ENCODE measurements around the gene ASTN2.

Gene ASTN2

DNA sequence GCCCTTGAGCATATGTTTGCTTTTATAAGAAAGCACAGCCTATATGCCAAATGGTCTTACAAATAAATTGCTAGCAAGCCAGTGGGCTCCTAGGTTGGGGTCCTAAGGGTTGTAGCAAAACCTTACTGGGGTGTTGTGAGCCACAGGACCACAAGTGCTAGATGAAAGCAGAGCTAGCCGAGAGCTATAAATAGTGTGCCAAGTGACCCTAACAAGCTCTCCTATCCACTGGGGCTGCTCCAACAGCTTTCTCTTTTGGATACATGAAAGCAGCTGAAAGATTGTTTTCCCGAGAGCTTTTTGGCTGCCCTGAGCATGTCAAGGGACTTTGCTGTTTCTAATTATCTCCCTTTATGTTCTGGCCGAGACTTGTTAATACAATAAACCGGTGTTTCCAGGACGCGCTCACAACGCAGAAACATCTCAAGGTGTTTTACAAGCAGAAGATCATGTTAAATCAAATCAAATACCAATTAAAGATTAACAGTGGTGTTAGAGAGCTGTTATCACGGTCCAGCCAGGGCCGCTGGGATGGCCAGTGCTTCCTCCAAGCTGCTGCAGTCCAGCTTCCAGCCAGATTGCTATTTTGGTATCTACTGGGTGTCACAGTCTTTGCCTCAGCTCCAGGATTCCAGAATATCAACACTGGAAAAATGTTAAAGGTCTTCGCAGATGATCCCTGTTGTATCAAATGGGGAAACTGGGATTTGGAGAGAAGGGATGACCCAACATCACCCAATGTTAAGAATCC, 351.0 kb downstream of the ASTN2 start:
- DNase-seq, result no peak

DNA sequence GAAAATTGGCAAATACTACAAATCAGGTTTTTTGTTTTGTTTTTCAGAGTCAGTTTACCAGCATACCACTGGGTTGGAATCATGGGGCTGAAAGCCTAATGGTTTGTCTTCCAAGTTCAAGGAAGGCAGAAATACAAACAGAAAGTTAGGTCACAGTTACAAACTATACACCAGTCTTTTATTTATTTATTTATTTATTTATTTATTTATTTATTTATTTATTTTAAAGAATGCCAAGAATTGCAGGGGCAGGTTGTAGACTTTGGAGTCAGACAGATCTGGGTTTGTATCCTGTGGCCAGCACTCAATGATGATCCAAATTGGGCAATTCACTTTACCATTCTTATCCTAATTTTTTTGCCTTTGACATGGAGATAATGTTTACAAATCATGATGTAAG, 353.9 kb downstream of the ASTN2 start:
- DNase-seq, result no peak

DNA sequence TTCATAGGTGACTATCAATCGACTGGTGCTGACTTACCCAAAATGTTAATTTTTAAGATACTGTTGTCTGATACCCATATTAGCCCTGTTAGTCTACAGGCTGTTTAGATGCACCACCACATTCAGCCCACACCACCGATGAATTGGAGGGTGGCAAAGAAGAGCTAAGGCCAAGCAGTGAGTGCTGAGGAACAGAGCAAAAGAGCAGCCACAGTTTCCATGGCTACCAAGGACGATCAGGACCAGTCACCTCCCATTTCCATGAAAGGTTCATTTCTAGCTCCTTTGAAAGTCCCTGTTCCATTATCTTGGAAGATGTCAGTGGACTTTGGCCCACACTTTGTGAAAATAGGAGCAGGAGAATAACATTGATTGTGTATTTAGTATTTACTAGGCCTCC, 364.9 kb downstream of the ASTN2 start:
- DNase-seq, result no peak

DNA sequence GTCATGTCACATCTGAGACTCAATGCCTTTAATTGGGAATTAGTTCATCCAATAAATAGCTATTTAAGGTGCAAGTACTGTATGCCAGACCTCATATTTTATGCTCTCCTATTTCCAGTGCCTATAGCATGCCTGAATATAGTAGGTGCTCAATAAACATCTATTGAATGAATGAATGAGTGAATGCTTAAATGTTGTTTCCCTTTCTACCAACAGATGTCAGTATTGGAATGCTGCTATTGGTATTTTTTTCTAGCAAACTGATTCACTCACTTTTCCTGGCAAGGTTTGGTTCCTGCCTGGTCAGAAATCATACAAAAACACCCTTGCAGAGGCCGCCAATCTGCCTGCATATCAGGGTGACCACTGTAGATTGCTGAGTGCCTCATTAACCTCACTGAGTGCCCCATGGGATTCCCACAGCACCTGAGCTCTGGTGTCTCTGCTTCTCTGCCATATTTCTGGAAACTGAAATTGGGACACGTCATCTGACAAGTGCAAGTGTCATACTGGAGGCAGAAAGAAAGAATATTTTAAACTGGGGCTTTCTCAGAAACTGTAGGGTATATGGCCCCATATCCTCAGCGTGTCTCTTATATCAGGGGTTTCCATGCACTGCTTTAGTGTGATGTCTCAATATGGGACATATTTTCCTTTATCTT, 368.1 kb downstream of the ASTN2 start:
- no peak for DNase-seq

DNA sequence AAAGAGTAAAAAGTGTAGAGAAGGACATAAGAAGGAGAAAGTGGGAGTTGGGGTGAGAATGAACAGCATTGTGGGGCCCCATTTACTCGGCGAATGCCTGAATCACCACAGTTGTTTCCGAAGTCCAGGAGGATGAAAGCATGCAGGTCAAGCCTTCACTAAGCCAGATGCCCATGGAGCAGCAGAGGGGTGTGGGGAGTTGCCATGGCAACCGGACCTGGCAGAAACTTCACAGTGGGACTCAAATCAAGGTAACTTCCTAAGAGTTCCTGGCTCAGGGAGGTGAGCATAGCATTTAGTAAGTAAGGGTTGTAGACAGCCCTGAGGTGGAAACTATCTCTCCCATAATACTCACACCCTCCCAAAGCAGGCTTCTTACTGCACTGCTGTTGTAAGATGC, 370.6 kb downstream of the ASTN2 start:
- DNase-seq, result no peak

DNA sequence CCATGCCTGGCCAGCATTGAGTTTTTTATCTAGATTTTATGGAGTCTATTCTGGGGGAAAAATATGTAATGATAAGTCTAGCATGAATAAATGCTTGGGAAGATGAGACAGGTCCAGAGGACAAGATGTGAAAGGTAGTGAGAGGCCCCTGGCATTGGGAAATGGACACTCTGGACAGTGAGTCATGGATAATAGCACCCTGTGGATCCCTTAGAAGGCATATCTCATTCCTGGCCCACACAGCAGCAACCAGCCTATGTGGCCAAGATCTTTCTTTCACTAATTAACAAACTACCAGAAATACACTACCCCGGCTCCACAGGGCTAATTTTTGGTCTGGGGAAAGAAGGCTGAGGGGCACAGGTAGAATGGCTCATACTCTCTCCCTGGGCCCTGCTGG, 371.7 kb downstream of the ASTN2 start:
- no peak for DNase-seq

DNA sequence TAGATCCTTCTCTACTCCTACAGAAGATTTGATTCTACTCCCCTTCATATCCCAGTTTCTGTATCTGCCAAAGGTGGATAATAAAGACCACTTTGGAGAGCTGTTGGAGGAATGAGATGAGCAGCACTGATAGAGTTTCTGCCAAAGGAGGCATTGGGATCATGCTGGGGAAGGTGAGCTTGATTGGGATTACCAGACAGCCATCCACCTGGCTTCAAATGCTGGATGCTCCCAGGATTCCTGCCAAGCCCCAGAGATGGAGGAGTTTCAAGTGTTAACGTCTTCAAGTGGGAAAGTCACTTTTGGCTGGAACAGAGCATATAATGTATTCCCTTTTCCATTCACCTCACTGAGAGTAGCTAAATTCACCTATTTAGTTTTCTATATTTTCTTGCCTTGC, 379.3 kb downstream of the ASTN2 start:
- no peak for DNase-seq

DNA sequence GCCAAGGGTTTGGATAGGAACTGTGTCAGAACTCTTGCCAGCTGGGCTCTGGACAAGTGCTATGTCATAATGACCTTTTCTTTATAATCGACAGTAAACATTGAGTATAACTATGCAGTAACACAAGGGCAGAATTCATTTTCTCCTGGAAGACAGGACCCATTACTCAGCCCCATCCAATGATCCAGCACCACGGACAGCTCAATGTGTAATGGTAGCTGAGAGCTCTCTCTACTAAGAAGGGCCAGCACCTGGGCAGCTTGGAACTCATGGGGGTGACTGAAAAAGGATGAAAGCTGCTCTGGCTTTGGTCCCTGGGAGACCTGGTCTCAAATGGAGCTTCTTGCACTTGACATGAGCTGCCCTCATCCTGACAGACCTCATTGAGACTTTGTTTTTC, 380.0 kb downstream of the ASTN2 start:
- no peak for DNase-seq

DNA sequence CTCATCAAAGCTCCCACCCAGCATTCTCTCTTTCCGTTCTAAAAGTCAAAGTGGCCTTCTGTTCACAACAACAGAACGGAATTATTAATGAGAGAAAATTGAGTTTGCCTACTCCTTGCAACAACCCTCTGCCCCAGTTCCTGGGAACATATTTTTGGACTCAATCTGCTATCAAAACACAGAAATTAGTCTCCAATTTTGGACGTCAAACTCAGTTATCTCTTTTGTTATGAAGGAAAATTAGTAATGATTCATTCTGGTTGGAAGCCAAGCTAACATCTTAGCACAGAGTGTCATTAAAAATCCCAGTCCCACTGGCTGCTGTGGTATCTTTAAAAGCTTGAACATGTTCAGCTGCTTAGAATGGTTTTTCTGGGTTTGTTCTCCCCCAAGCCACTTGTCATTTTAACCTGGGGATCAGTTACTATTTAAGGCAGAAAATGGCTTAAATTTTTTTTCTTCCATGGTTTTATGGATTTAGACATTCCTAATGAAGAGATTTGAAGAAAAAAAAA, 384.5 kb downstream of the ASTN2 start:
- DNase-seq, result no peak

DNA sequence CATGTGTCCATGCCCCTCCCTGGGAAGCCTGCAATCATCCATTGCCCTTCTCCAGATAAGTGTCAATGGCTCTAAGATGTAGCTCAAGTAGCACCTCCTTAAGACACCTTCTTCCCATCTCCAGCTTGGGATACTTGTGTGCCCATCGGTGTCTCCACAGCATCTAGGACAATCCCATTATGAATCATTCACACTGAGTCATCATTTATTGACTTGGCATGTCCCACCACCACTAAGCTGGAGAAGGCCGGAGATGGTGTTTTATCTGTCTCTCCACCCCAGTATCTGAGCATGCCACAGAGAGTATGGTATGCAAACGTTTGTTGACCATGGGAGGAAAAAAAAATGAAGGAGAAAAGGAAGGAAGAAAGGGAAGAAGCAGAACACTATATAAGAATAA, 385.5 kb downstream of the ASTN2 start:
- DNase-seq, result no peak

DNA sequence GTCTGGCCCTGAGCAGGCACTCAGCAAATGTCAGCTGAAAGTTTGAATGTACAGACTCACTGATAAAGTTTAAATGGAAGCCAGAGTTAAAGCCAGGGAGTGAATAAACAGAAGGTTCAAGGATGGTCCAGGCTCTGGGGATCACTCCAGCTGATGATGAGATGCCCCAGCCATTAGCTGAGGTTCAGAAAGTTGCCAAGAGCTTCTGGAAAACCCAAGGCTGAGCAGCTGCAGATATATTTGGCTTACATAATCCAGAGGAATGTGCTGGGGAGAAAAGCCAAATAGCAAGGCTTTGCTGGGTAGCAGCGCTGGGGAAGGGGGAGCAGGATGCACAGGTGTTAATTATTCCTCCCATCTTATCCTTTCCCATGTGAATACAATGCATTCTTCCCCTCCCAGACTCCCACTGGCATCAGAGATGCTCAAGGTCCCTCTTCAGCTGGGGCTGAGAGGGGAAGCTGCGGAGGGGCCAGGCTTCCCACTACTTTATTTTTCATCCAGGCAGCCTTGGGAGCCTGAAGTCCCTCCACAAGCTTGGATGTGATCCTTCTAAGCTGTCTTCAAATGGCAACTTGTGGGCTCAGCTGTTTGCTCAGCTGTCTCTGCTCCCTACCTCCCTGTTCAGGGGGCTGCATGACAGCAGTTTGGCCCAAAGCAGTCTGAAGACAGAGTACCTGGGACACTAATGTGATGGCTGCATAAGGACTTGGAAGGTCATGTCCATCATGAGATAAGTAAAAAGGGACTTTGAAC, 386.6 kb downstream of the ASTN2 start:
- DNase-seq, result no peak

DNA sequence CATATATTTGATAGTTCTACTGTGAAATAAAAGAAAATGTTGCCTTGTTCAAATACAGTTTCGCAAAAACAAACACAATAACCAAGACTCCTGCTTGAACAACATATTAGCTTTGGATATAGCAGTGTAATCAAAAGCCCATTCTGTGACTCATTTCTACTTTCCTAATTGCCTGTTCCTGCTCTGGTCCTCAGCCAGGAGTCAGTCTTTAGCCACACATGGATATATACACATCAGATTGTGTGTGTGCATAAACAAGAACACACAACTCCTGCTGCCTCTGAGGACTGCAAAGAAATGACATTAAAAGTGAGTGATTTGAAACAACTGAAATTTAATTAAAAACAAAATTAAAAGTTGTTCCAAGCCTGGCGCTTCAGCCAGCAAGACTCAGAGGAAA, 393.0 kb downstream of the ASTN2 start:
- no peak for DNase-seq

DNA sequence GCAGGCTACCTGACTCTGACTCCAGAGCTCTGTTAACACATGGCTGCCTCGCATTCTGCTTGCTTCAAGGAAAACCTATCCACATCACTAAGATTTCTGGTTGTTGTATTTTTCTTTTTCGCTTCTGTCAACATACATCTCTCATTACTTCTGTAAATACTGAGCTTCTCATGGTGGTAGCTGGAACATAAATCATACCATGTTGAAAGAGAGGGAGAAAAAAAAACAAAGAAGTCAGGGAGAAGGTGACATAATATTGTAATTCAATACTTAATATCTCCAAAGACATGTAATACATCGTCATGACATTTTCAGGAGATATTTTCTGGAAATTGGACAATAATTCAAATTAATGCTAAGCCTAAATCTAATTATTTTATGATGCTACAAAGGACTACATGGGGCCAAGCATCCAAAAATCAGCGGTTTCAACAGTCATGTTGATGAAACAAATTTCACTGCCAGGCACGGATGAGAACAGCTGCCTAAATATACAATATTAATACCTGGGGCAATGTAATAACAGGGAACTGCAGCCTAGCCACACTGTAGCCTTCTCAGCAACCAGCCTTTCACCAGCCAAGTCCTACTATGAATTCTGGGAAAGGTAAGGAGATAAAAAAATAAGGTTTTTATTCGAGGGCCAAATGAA, 395.8 kb downstream of the ASTN2 start:
- no peak for DNase-seq

DNA sequence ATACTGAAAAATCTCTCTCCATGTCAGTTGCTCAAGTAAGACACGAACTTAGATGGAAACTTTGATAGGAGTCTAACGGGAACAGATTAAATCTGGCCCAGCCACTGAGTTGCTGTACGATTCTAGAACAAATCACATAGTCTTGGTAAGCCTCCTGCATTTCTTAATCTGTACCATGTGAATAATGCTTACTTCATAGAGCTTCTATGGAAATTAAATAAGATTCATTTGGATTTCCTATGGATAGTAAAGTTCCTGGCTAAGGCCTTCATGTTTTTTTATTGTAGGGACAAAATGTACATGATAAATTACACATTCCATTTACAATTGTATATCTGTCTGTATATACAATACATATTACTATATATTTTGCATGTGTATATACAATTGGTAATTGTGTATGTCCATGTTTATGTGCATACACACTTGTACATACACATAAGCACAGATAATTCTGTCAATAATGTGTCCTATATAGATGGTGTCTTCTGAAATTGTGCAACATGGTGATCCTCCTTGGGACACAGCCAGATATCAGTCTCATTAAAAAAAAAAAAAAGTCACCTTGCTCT, 397.4 kb downstream of the ASTN2 start:
- DNase-seq, result no peak

DNA sequence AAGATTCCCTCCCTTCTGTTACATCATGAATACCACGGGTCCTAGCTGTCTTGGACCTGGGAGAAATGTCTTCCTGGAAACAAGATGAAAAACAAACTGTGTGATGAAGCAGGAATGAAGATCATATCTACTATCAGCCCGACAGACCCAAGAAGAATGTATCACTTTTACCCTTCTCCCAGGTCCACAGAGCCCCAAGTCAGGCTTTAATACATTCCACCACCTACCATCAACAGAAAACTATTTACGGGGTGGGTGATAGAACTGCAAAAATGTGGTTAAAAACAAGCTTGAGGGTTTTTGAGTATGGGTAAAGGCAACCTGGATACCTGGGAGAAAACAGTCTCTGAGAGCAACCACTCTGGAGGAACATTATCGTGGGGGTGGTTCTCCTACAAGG, 400.8 kb downstream of the ASTN2 start:
- no peak for DNase-seq

DNA sequence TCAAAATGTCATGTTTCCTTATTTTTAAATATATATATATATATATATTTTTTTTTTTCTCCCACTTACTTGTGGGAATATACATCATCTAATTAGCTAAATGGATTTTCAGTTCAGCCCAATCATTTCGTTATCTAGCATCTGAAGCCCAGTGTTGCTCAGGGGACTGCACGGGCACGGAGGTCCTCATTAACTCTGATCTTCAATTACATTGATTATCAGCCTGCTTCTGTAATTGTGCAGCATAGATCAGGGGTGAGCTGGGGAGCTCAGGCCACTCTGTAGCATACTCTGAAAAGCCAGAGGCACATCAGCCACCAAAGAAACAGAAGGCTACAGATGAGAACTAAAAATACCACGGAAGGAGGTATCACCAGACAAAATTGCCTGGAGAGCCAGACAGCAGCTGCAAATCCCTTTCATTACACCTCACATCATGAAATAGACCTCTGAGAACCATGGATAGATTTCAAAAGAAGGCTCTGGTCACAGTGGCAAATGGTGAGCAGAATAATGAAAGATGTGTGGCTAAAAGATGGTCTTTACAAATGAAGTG, 401.3 kb downstream of the ASTN2 start:
- DNase-seq, result no peak

DNA sequence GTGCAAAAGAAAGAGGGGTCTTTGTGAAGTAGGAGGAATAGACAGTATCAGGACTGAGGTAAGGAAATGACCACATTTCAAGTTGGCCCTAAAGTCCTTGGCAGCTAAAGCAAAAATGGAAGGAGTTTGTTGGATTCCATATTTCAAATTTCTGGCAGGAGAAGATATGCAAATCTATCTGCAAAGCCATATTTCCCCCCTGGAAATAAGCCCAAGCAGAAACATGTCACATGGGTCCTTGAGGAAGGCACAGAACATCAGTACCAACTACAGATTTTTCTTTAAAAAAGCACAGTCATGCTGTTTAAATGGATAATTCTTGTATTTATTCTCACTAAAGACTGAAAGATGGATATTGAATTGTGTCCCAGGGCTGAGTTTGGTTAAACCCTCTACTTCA, 404.8 kb downstream of the ASTN2 start:
- no peak for DNase-seq

DNA sequence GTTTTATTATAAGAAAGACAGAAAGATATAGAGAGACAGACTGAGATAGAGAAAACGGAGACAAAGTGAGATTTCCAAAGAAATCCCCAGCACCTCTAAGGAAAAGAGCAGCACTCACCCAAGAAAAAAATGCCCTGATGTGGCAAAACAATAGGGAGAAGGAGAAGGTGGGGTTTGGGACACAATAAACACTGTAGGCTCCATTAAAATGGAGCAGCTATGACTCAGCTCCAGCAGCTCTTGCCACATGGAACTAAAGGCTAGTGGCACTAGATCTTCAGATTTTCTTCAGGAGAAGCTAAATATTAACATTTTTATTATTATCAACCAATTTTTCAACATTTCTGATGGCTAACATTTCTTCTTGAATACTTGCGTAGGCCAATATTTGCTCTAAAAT, 406.0 kb downstream of the ASTN2 start:
- no peak for DNase-seq

DNA sequence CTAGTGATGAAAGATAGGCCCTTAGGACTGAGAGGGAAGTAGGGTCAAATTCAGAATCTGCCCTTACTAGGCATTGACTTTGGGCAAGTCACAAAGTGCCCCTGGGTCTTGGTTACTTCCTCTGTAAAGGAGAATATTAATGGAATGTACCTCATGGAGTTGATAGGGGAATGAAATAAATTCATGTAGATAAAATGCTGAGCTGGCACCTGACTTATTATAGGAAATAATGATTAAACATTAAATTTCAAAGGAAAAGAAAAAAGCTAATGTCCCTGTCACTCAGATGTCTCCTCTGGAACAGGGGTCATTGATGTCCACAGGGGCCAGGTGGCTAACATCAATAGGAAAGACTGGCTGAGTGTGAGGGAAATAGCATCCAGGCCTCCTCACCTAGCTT, 406.4 kb downstream of the ASTN2 start:
- DNase-seq, result no peak

DNA sequence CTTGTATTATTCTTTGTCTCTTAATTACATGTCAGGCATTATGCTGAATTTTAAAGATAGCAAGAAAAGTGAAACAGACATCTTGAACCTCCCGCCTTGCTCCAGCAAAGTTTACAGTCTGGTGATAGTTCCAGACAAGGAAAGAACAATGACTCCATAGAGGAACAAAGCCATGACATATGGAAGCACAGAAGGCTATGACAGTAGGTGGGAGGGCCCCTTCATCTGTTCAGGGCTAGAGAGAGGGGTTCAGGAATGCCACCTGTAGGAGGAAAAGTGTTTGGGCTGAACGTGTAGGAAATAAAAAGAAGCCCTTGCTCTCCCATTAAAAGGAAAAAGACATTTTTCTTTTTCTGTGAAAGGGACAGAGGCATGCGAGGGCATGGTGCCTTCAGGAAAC, 412.2 kb downstream of the ASTN2 start:
- DNase-seq, result no peak

DNA sequence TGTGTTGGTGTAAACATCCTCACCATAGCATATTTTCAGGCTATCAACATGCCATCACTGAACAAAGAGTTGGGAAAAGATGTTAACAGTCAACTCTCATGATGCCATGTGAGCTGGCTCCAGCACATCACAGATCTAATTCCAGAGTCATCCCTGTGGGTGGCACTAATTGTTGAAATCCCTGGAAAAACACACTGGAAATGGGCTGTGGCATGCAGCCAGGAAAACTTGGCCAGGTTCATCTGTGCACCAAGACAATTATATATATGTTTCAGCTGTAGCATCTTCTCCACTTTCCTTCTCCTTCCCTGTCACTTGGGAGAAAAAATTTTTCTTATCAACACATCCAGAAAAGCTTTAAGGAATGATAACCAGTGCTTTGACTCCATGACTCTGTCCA, 414.0 kb downstream of the ASTN2 start:
- DNase-seq, result no peak

DNA sequence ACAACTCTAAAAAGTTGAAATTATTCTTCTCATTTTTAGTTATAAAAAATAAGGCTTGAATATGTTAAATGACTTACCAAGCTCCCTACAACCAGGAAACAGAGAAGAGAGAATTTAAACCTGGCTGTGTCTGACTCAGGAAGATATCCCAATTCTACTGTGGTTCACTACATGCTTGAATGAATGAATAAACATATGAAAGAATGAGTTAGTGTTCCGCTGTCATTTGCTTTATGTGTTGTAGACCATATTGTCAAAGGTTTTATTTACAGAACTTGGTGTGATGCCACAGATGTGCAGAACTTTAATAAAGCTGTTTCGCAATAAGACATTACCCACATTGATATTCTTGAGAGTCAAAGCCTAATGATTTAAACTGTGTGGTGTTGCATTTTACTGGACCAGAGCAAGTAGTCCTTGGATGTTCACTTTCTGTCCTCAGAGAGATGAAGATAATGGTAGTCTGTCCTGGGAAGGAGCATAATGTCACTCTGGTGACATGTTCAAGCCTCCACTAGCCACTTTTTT, 414.6 kb downstream of the ASTN2 start:
- no peak for DNase-seq

DNA sequence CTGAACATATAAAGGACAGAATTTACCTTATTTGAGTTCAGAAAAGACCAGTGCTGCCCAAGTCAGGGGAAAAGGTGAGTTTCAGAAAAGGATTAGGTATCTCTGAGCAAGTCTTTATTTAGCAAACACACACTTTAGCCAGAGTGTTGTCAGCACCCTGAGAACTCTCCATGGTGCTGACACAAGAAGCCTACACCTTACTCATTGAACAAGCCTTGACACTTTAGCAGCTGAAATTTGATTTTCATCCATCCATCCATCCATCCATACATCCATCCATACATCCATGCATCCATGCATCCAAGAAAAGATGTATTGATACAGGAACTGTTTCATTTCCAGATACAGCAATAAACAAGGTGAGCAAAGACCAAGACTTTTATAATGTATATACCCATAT, 416.6 kb downstream of the ASTN2 start:
- no peak for DNase-seq

All from activated CD4-positive, CD25-positive, alpha-beta regulatory T cell (primary cell).